ENCODE measurements around the gene PCNX2.

DNA sequence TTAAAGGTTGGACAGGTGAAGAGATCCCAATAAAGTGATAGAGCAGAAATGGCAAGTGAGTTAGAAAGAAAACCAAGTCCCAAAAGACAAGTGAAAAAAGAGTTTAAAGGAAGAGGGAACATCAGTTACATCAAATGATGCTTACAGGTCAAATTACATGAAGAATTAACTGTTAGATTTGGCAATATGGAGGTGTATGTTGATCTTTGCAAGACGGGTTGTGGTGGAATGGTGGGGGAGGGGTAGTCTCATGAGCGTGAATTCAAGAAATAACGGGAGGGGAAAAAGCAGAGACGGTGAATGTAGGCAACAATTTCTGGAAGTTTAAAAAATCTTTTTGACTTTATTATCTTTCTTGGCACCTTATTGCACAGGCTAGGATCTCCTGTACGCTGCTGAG, 268.5 kb downstream of the PCNX2 start:
- TF ChIP-seq ESRRG (CRISPR knock-in tag; IDR thresholded peaks at IDR 0.05) (no peak), CSDC2 (CRISPR knock-in tag; IDR thresholded peaks at IDR 0.05) (no peak), GLIS3 (CRISPR knock-in tag; IDR thresholded peaks at IDR 0.05) (no peak), BACH2 (CRISPR knock-in tag; IDR thresholded peaks at IDR 0.05; ENCODE audit: borderline replicate concordance) (no peak), ZNF70 (CRISPR knock-in tag; IDR thresholded peaks at IDR 0.05) (no peak), ZFP3 (CRISPR knock-in tag; IDR thresholded peaks at IDR 0.05) (no peak)
